ENCODE results near the gene STYK1. TPM values are rescaled to one million over a fixed set of nuclear protein-coding genes. Genes with fewer than 3 reads are reported as not detected.

Gene STYK1
- total and polyA plus RNA-seq, 7 donors = 0.16 to 14.1 (median 3.7) TPM; not detected in 1

- Histone ChIP-seq H3K9me3 (no peaks in the 10 kb centered on the region), H3K4me3 (no peak overlapping the region), H3K36me3 (no peaks in the 10 kb centered on the region), H3K27me3 (no peaks in the 10 kb centered on the region), H3K4me1 (peaks cover 0 to 4% (median 2%) of the 10 kb centered on the region in 4 donors), H3K27ac (no peak overlapping the region)
- DNase-seq = no peak
- 90 to 91% methylated on average over 5 of the region's 5 CpGs for WGBS, 2 donors
- intact Hi-C loops (cut with DNase I) = no loop called here
- TF ChIP-seq POLR2A (IDR thresholded peaks at IDR 0.05) (no peak), EP300 (IDR thresholded peaks at IDR 0.05) (no peak), CTCF (IDR thresholded peaks at IDR 0.05) (no peak)
Measured at GRCh38 chr12:10618338-10618987, 55.4 kb downstream of the STYK1 start.

GRCh38 chr12:10617863-10618262 lies 56.0 kb downstream of the STYK1 start:
- H3K27me3 ChIP-seq = no peaks in the 10 kb centered on the region
- H3K4me3 ChIP-seq = no peak overlapping the region
- no peak for DNase-seq
- 93 to 94% methylated on average over 6 of the region's 6 CpGs for WGBS, 2 donors
- peaks cover 0 to 4% (median 2%) of the 10 kb centered on the region in 4 donors for H3K4me1 ChIP-seq
- no peaks in the 10 kb centered on the region for H3K36me3 ChIP-seq
- intact Hi-C loops (cut with DNase I) = no loop called here
- TF ChIP-seq POLR2A (IDR thresholded peaks at IDR 0.05) = no peak
- TF ChIP-seq EP300 (IDR thresholded peaks at IDR 0.05) = no peak
- TF ChIP-seq POLR2AphosphoS5 (IDR thresholded peaks at IDR 0.05) = no peak
- no peak for TF ChIP-seq CTCF (IDR thresholded peaks at IDR 0.05)
- H3K27ac ChIP-seq = no peak overlapping the region
- no peaks in the 10 kb centered on the region for H3K9me3 ChIP-seq

- no peaks in the 10 kb centered on the region for H3K27me3 ChIP-seq
- no peak overlapping the region for H3K27ac ChIP-seq
- 72 to 75% methylated on average over 4 of the region's 4 CpGs for WGBS, 2 donors
- H3K36me3 ChIP-seq = no peaks in the 10 kb centered on the region
- no peak for TF ChIP-seq POLR2AphosphoS5 (IDR thresholded peaks at IDR 0.05)
- no peak for TF ChIP-seq POLR2A (IDR thresholded peaks at IDR 0.05)
- no peak for TF ChIP-seq EP300 (IDR thresholded peaks at IDR 0.05)
- no peak for TF ChIP-seq CTCF (IDR thresholded peaks at IDR 0.05)
- peaks cover 0 to 20% (median 14%) of the 10 kb centered on the region in 4 donors for H3K4me1 ChIP-seq
- no peaks in the 10 kb centered on the region for H3K9me3 ChIP-seq
- intact Hi-C loops (cut with DNase I) = no loop called here
- no peak for DNase-seq
- H3K4me3 ChIP-seq = no peak overlapping the region
Measured at GRCh38 chr12:10615532-10615931, 58.3 kb downstream of the STYK1 start.

- H3K9me3 ChIP-seq = no peaks in the 10 kb centered on the region
- peak overlapping the region; percentile 61 to 89 (median 74) for H3K4me3 ChIP-seq
- peak overlapping the region; percentile 82 to 90 (median 90) for H3K27ac ChIP-seq
- TF ChIP-seq POLR2AphosphoS5 (IDR thresholded peaks at IDR 0.05) = no peak
- no peak for TF ChIP-seq EP300 (IDR thresholded peaks at IDR 0.05)
- no peak for TF ChIP-seq CTCF (IDR thresholded peaks at IDR 0.05)
- no peak for TF ChIP-seq POLR2A (IDR thresholded peaks at IDR 0.05)
- WGBS, 2 donors = 9 to 36% methylated on average over 4 of the region's 4 CpGs
- no peaks in the 10 kb centered on the region for H3K27me3 ChIP-seq
- H3K4me1 ChIP-seq = peaks cover 0 to 20% (median 14%) of the 10 kb centered on the region in 4 donors
- peaks cover 0 to 15% (median 5%) of the 10 kb centered on the region in 4 donors for H3K36me3 ChIP-seq
- no peak for DNase-seq
- intact Hi-C loops (cut with DNase I) = loop anchor here (5.0 kb wide), 1 partner anchor 252 kb away; no protein-coding TSS in a partner anchor
Measured at GRCh38 chr12:10614056-10614370, 59.8 kb downstream of the STYK1 start.
